ENCODE results near the gene FAM171A1.

DNA sequence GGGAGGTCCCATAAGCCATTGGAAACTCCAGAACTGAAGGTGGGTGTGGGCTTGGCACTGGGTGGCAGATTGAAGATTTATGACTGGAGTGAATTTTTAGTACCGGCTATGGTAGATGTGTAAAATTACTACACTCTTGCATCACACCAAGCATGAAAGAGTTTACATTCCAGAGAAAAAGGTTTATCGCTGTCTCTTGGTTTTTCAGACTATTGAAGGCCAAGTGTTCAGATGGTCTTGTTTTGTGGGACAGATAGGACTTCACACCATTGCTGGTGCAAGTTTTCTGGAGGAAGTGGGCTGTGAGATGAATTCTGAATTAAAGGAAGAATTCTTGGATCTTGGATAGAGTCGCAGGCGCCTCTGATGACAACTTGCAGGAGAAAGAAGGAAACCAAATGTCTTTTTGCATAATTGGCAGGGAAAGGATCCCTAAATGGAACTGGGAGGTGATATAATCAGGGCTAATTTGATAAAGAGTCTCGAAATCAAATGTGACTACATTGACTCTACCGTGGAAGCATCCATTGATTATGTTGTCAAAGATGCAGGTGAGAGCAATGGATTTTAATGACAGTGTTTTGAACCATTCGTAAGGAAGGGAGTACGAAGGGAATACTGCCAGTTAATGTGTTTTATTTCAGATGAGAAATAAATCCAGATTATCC, 188.4 kb downstream of the FAM171A1 start:
- TF ChIP-seq POLR2A (IDR thresholded peaks at IDR 0.05; ENCODE audit: low read depth, low read length), result no peak
- TF ChIP-seq SPI1 (IDR thresholded peaks at IDR 0.05; ENCODE audit: low read depth, low read length), result no peak
- no peak for TF ChIP-seq POLR2AphosphoS5 (IDR thresholded peaks at IDR 0.05; ENCODE audit: low read depth, low read length)
- no peak for TF ChIP-seq TAF1 (IDR thresholded peaks at IDR 0.05; ENCODE audit: low read depth, low read length)
- TF ChIP-seq PAX5 (IDR thresholded peaks at IDR 0.05; ENCODE audit: insufficient read depth, low read length, severe bottlenecking), result no peak
- TF ChIP-seq POU2F2 (IDR thresholded peaks at IDR 0.05; ENCODE audit: low read depth, low read length), result no peak

All from GM12891 (cell line).